OCI-LY7 (cell line): Measurements from ENCODE around the gene MAPRE3.

Source experiments
- CTCF ChIP-seq: fragments of 200-600 bp; sonication (generic); conservative IDR thresholded peaks from 2 replicates; pipeline ENCODE4 v1.5.1; 2014; ENCODE audit warnings: mild to moderate bottlenecking, antibody characterized with exemption, low read length, moderate library complexity, mixed read lengths
- EZH2phosphoT487 ChIP-seq: fragments of 200-600 bp; sonication (generic); IDR thresholded peaks from 2 replicates; pipeline ENCODE4 v1.6.1; 2018; ENCODE audit warnings: low read depth, borderline replicate concordance, mild to moderate bottlenecking, mixed run types, antibody characterized with exemption, low read length, moderate library complexity, mixed read lengths

- no peak for TF ChIP-seq CTCF
- no peak for TF ChIP-seq EZH2phosphoT487
Measured at GRCh38 chr2:27025861-27026851, 55.7 kb downstream of the MAPRE3 start.
